ENCODE measurements around the gene EFTUD2.

Gene EFTUD2

DNA sequence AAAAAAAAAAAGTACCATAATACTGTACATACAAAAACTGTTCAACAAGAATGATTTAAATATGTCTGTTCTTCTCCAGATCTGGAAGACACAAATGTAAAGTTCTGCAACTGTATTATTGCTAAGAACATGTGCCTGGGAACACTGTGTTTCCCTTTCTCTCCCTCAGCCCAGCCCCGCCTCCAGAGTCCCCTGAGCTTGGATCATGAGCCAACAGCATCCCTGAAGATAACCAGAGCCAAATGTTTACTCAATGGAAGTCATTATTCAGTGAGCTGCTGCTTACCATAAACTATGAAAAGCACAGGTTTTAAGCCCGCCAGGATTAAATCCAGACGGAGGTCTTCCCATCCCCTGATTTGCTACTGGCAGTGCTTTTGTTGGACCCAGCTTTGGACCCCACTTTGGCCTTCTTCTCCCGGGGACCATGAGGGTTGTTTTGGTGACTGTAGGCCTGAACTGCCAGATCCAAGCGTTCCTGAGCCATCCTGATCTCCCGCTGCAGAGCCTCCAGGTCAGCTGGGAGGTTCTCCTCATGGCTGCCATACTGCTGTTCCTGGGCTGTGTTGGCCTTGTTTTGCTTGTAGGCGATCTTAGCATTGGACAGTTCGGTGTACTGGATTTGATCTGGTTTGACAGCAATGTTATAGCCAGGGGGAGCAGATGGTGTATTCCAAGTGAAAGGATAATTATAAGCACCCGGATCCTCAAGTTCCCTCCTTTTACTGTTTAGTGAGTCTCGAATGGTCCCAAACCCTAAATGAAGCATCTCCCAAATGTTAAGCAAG is 94.7 kb downstream of the EFTUD2 start:
- no peak for DNase-seq

DNA sequence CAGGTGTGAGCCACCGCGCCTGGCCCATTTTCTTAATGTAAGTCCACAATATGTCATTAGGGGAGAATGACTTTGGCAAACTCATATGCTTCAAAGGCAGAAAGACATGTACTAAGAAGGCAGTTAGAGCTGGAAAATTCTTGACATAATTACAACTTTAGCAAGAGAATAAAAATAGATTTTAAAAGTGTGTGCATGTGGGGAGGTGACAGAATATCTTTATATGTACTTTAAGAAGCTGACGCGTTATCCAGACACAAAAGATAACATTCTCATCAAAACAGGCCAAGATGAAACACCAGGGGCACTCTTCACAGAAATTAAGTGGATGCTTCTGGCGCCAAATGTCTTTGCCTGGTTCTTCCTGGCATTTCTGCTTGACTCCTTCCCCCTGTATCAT is 97.4 kb downstream of the EFTUD2 start:
- no peak for DNase-seq
